Effector memory CD4-positive, alpha-beta T cell (primary cell): ENCODE results near the gene ZPBP2.

ENCODE experiments used
- DNase-seq, 3 donors: peaks; one replicate each; pipeline ENCODE4 v3.0.0-alpha.2; 2020
- H3K27ac ChIP-seq: 2 replicates; pipeline ENCODE4 v1.7.0; 2013; ENCODE audit warnings: mild to moderate bottlenecking, low read length, moderate library complexity; ENCODE audit not compliant: insufficient read depth, poor library complexity, severe bottlenecking
- H3K27me3 ChIP-seq: replicated peaks from 2 replicates; pipeline ENCODE4 v1.7.0; 2013; ENCODE audit warnings: mild to moderate bottlenecking, low read length; ENCODE audit not compliant: insufficient read depth, control insufficient read depth, poor library complexity, severe bottlenecking
- H3K36me3 ChIP-seq: 2 replicates; pipeline ENCODE4 v1.7.0; 2013; ENCODE audit warnings: mild to moderate bottlenecking, low read length, moderate library complexity; ENCODE audit not compliant: control insufficient read depth, insufficient read depth
- H3K4me1 ChIP-seq: 2 replicates; pipeline ENCODE4 v1.7.0; 2013; ENCODE audit warnings: low read length, mild to moderate bottlenecking; ENCODE audit not compliant: control insufficient read depth, insufficient read depth, poor library complexity, severe bottlenecking
- H3K4me3 ChIP-seq: 2 replicates; pipeline ENCODE4 v1.7.0; 2013; ENCODE audit warnings: low read length, low read depth, mild to moderate bottlenecking; ENCODE audit not compliant: insufficient read depth, poor library complexity, severe bottlenecking
- H3K9me3 ChIP-seq: 2 replicates; pipeline ENCODE4 v1.7.0; 2013; ENCODE audit warnings: mild to moderate bottlenecking, low read length, moderate library complexity; ENCODE audit not compliant: control insufficient read depth

ZPBP2 gene

DNA sequence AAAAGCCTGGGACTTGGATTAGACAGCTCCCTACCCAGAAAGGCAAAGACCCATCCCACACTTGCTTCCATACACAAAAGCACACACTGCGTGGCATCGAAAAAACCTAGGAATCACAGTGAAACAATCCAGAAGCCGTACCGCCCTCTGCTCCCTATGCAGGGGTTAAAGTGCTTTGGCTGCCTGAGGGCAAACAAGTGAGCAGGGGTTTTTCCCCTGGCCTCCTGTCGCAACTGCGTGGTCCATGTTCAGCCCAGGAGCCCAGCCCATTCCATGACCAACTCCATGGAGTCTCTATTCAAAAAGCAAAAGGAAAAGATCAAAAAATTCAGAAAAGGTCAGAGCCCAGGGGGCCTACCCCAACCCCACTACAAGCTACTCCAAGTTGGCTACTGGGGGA is 54.0 kb downstream of the ZPBP2 start:
- Histone ChIP-seq H3K27me3 (no peaks in the 10 kb centered on the region), H3K4me3 (no peak overlapping the region), H3K4me1 (peaks cover 59% of the 10 kb centered on the region), H3K27ac (peak overlapping the region; percentile 52), H3K36me3 (peaks cover 42% of the 10 kb centered on the region), H3K9me3 (no peaks in the 10 kb centered on the region)
- no peak for DNase-seq

GRCh38 chr17:39923230-39923629 is 55.2 kb downstream of the ZPBP2 start:
- H3K27ac ChIP-seq = no peak overlapping the region
- peaks cover 55% of the 10 kb centered on the region for H3K4me1 ChIP-seq
- H3K36me3 ChIP-seq = peaks cover 42% of the 10 kb centered on the region
- no peaks in the 10 kb centered on the region for H3K27me3 ChIP-seq
- H3K4me3 ChIP-seq = no peak overlapping the region
- no peak for DNase-seq
- no peaks in the 10 kb centered on the region for H3K9me3 ChIP-seq

- Histone ChIP-seq H3K27ac (peak overlapping the region; percentile 86), H3K9me3 (no peaks in the 10 kb centered on the region), H3K4me3 (no peak overlapping the region), H3K27me3 (no peaks in the 10 kb centered on the region), H3K36me3 (peaks cover 41% of the 10 kb centered on the region), H3K4me1 (peaks cover 50% of the 10 kb centered on the region)
- no peak for DNase-seq
Observed at GRCh38 chr17:39923836-39924690, 56.1 kb downstream of the ZPBP2 start.

GRCh38 chr17:39924691-39925055 is 56.7 kb downstream of the ZPBP2 start:
- no peaks in the 10 kb centered on the region for H3K9me3 ChIP-seq
- DNase-seq = no peak
- H3K36me3 ChIP-seq = peaks cover 37% of the 10 kb centered on the region
- no peaks in the 10 kb centered on the region for H3K27me3 ChIP-seq
- H3K27ac ChIP-seq = peak overlapping the region; percentile 86
- H3K4me1 ChIP-seq = peaks cover 45% of the 10 kb centered on the region
- H3K4me3 ChIP-seq = no peak overlapping the region

DNA sequence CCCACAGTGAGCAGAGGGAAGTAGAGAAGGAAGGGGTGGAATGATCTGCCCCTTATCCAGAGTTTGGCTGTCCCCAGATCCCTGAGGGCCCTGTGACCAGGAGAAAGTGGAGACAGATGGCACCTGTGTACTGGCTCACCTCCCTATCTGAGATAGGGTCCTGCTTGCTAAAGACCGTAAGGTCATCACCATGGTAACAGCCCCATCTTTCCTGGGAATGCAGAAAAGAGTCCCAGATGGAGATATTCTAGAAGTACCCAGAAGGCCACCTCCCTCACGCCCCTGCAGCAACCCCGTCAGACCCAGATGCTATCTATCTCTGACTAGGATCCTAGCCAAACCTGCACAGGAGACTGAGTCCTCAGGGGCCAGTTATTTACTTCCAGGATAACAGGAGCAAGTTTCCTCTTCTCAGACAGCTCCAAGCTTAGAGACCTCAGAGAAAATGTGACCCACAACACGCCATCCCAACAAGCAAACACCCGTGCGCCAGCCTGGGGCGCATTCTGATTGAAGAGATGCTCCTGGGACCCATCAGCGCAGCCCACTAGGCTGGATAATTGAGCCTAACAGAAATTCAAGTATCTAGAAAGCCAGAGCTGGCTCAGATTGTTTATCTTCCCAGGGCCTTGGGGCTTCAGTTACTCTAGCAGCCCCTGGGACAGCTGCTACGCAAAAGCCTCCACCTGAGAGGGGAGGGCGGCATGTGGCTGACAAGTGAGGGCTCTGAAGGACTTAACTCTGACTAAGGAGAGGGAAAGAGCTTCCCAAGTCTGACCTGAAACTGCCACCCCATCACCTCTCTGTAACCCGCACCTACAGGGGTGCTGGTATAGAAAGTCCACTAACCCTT is 57.5 kb downstream of the ZPBP2 start:
- no peaks in the 10 kb centered on the region for H3K27me3 ChIP-seq
- H3K4me3 ChIP-seq = peak overlapping the region; percentile 91
- peaks cover 31% of the 10 kb centered on the region for H3K36me3 ChIP-seq
- no peaks in the 10 kb centered on the region for H3K9me3 ChIP-seq
- H3K27ac ChIP-seq = peak overlapping the region; percentile 86
- H3K4me1 ChIP-seq = peaks cover 43% of the 10 kb centered on the region
- no peak for DNase-seq

GRCh38 chr17:39926135-39926587 is 58.2 kb downstream of the ZPBP2 start:
- Histone ChIP-seq H3K9me3 (no peaks in the 10 kb centered on the region), H3K27ac (peak overlapping the region; percentile 86), H3K4me3 (peak overlapping the region; percentile 91), H3K36me3 (peaks cover 28% of the 10 kb centered on the region), H3K27me3 (no peaks in the 10 kb centered on the region), H3K4me1 (peaks cover 36% of the 10 kb centered on the region)
- DNase-seq = no peak

DNA sequence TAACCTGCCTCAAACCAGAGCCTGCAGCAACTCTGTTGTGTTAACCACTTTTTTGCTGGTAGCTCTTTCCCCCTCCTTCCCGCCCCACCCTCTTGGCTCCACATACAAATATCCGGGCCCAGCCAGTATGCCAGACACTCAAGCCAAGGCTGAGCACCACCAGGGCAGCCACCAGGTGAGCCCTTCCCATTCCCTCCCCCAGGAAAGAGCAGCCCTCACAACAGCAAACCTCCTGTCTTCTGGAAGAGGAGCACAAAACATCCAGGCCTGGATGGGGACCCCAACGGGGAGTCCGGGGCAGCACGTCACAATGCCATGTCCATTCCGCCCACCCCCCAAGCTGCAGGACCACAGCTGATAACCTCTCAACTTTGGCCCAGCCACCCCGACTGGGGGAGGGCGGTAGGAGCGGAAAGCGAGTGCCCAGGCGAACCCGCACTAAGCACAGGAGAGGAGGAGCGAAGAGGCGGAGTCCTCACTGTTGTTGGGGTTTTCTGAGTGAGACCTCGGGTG is 58.6 kb downstream of the ZPBP2 start:
- Histone ChIP-seq H3K36me3 (peaks cover 26% of the 10 kb centered on the region), H3K27me3 (no peaks in the 10 kb centered on the region), H3K4me1 (peaks cover 32% of the 10 kb centered on the region), H3K9me3 (no peaks in the 10 kb centered on the region), H3K27ac (peak overlapping the region; percentile 86), H3K4me3 (peak overlapping the region; percentile 91)
- peak; percentile 30 to 48 (median 47) for DNase-seq
